ENCODE data around the gene SPARCL1. TPM values are rescaled to one million over a fixed set of nuclear protein-coding genes. Genes with fewer than 3 reads are reported as not detected.
A peak's percentile ranks its signal among the peaks of the same experiment; 100 is the strongest.
"Not testable (repeated sequence)": the region's sequence is repeated elsewhere in the genome, so short reads cannot be mapped to it uniquely, and the experiment has no call there.

SPARCL1 gene
- total RNA-seq, 4 donors from 2014 or later, result 1,025 to 1,777 (median 1,327) TPM

- TF ChIP-seq, protein P1, sequence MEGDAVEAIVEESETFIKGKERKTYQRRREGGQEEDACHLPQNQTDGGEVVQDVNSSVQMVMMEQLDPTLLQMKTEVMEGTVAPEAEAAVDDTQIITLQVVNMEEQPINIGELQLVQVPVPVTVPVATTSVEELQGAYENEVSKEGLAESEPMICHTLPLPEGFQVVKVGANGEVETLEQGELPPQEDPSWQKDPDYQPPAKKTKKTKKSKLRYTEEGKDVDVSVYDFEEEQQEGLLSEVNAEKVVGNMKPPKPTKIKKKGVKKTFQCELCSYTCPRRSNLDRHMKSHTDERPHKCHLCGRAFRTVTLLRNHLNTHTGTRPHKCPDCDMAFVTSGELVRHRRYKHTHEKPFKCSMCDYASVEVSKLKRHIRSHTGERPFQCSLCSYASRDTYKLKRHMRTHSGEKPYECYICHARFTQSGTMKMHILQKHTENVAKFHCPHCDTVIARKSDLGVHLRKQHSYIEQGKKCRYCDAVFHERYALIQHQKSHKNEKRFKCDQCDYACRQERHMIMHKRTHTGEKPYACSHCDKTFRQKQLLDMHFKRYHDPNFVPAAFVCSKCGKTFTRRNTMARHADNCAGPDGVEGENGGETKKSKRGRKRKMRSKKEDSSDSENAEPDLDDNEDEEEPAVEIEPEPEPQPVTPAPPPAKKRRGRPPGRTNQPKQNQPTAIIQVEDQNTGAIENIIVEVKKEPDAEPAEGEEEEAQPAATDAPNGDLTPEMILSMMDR (IDR thresholded peaks at IDR 0.05), result no peak
- no peak for TF ChIP-seq POLR2A (IDR thresholded peaks at IDR 0.05)
- Histone ChIP-seq H3K36me3 (no peaks in the 10 kb centered on the region), H3K27me3 (no peaks in the 10 kb centered on the region), H3K4me1 (no peaks in the 10 kb centered on the region), H3K9me3 (no peaks in the 10 kb centered on the region), H3K27ac (no peak overlapping the region), H3K4me3 (no peak overlapping the region)
- intact Hi-C loops (cut with DNase I; ENCODE audit: low total_unique reads), result no loop called here
- DNase-seq, result no peak
Observed at GRCh38 chr4:87425711-87426110, 103.5 kb downstream of the SPARCL1 start.

DNA sequence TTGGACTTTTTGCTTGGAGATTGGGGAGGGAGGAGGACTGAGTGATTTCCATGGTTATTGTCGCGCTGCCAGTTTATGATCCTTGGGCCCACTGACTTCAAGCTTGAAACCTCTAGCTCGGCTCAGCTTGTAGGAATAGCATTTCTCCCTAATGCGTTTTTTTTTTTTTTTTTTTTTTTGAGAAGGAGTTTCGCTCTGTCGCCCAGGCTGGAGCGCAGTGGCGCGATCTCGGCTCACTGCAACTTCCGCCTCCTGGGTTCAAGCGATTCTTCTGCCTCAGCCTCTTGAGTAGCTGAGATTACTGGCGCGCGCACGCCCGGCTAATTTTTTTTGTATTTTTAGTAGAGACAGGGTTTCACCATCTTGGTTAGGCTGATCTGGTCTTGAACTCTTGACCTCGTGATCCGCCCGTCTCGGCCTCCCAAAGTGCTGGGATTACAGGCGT, 105.1 kb downstream of the SPARCL1 start:
- H3K36me3 ChIP-seq; DNase-seq; H3K4me1 ChIP-seq; H3K9me3 ChIP-seq; H3K27me3 ChIP-seq; intact Hi-C loops (cut with DNase I; ENCODE audit: low total_unique reads): not testable (repeated sequence)
- Histone ChIP-seq H3K4me3 (peak overlapping the region in 1 of 2 donors; percentile 70), H3K27ac (peak overlapping the region; percentile 94 to 96)

Other genes with a start within 250 kb of the SPARCL1 start
- gene HSD17B13, start 206.5 kb downstream of the SPARCL1 start, total RNA-seq, result 1 to 10 TPM in 1 of 4 donors, under 1 TPM in 2, not detected in 1; 0.14 to 2.4 (median 0.26) TPM
- 100 to 1,000 TPM in 2 of 4 donors, 10 to 100 TPM in 2; 62.0 to 142 (median 105) TPM for gene HSD17B11, start 138.2 kb downstream of the SPARCL1 start, total RNA-seq
- gene NUDT9, start 106.8 kb downstream of the SPARCL1 start, total RNA-seq, result 10 to 100 TPM; 23.1 to 40.9 (median 39.0) TPM
- gene DSPP, start 79.2 kb upstream of the SPARCL1 start, total RNA-seq, result not detected
- gene DMP1, start 120.9 kb upstream of the SPARCL1 start, total RNA-seq, result not detected